SKM-1 treated with dmso at 0.1 percent for 144 hours (cell line): Measurements from ENCODE around the gene SPHK2.
"Not testable (repeated sequence)": the region's sequence is repeated elsewhere in the genome, so short reads cannot be mapped to it uniquely, and the experiment has no call there.

Experiments
- DNase-seq: peaks from one replicate; lab custom pipeline; 2025; ENCODE audit not compliant: unreplicated experiment; lab: John Stamatoyannopoulos, UW

Gene SPHK2, protein sequence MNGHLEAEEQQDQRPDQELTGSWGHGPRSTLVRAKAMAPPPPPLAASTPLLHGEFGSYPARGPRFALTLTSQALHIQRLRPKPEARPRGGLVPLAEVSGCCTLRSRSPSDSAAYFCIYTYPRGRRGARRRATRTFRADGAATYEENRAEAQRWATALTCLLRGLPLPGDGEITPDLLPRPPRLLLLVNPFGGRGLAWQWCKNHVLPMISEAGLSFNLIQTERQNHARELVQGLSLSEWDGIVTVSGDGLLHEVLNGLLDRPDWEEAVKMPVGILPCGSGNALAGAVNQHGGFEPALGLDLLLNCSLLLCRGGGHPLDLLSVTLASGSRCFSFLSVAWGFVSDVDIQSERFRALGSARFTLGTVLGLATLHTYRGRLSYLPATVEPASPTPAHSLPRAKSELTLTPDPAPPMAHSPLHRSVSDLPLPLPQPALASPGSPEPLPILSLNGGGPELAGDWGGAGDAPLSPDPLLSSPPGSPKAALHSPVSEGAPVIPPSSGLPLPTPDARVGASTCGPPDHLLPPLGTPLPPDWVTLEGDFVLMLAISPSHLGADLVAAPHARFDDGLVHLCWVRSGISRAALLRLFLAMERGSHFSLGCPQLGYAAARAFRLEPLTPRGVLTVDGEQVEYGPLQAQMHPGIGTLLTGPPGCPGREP

DNA sequence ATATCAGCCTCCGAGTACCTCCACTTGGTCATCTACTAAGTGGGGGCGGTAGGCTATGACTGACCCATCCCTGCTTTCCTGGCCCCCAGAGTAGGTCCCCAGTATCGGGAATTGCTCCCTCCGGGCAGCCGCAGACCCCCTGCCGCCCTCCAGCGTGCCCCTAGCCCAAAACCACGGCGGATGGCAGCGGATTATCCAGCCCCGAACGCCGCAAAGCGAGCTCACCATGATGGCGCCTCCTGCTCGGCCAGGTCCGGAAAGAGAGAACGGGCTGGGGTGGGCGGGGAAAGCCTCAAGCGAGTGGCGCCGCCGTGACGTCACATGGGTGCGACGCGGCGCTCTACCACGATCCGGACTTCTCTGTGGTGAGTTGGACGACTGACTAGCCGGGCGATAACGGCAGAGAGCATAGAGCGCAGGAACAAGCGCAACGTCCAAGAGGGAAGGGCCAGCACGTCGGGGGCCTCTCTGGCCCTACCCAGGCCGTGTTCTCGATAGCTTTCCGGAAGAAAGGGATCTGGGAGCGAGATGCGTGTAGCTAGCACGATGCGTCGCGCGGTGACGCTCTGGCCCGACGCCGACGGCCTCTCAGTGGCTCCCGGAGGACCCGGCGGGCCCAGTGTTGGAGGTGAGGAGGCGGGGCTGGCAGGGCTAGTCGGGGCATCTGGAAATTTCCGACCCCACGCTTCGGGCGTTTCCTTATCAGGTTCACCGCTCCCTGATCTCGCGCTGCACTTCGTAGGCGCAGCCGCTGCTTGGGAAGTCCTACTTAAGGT, at the start of gene SPHK2, which contains the start of gene RPL18:
SPHK2 (plus strand) TSS at position 591 of the 776 bp plus-strand sequence. CDS start 1,009 bp downstream, outside the sequence.
RPL18 (minus strand) TSS at position 263 of the 776 bp plus-strand sequence; CDS start at position 228, 35 bp downstream.
- DNase-seq, result peak; percentile 91

DNA sequence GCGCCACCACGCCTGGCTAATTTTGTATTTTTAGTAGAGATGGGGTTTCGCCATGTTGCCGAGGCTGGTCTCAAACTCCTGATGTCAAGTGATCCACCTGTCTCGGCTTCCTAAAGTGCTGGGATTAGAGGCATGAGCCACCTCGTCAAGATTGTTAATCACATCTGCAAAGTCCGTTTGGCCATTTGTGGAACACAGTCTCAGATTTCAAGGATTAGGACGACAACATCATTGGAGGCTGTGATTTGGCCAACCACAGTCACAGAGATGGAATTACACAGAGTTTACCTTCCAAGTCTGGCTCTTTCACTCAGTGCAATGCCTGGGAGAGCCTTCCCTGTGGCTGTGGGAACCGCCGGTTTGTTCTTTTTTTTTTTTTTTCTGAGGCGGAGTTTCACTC, 49.5 kb upstream of the SPHK2 start:
- DNase-seq, result no peak

DNA sequence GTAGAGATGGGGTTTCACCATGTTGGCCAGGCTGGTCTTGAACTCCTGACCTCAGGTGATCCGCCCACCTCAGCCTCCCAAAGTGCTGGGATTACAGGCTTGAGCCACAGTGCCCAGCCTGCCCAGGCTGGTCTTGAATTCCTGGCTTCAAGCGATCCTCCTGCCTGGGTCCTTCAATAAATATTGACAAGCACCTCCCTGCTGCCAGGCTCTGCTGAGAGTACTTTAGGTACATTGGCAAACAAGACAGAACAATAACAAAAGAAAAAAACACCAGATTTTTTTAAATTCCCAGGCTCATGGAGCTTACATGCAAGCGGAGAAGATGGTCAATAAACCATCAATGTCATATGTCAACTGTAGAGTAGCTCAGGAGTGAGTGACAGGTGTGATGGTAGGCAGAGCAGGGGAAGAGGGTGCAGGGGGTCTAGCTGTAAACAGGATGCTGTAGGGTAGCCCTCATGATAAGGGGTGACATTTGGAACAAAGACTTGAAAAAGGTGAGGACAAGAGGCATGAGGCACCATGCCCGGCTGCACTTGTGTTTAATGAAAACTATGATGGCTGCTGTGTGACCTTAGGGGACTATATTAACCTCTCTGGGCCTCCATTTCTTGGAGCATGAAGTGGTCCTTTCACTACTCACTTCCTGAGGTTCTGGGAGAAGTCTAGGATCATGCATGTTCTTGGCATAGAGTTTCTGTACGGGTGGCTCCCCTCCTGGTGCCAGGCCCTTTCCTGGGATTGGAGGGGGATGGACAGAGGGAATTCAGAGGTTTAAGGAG, 47.7 kb upstream of the SPHK2 start:
- no peak for DNase-seq

DNA sequence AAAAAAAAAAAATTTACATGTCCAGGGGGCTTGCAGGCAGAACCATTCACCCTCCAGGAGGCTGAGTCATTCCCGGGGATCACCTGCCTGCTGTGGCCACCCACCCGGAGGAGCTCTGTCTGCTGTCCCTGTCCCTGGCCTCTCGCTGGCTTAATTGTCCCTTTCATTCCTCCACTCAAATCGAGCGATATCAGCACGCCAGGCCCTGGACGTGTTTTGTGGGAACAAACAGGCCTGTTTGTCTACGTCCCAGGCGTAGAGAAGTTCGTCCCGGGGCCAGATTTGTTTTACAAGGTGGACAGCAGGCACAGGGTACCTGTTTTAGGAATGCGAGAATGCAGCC, 46.2 kb upstream of the SPHK2 start:
- DNase-seq, result no peak

DNA sequence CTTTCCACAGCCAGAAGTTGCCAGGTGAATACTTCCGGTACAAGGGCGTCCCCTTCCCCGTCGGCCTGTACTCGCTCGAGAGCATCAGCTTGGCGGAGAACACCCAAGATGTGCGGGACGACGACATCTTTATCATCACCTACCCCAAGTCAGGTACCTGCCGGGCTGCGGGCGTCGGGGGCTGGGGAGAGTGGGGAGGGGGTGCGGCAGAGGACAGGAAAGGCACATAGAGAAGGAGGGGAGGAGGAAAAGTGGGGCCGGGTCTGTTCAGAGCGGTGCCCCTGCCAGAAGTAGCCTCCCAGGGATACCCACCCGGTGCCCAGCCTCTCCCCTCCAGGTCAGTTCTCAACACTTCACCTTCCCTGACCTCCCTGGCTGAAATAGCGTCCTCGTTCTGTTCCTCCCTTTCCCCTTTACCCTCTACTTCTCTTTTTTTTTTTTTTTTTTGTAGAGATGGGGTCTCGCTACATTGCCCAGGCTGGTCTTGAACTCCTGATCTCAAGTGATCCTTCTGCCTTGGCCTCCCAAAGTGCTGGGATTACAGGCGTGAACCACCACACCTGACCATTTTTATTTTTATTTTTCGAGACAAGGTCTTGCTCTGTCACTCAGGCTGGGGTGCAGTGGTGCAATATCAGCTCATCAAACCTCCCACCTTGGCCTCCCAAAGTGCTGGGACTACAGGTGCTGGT, 43.2 kb upstream of the SPHK2 start:
- no peak for DNase-seq

DNA sequence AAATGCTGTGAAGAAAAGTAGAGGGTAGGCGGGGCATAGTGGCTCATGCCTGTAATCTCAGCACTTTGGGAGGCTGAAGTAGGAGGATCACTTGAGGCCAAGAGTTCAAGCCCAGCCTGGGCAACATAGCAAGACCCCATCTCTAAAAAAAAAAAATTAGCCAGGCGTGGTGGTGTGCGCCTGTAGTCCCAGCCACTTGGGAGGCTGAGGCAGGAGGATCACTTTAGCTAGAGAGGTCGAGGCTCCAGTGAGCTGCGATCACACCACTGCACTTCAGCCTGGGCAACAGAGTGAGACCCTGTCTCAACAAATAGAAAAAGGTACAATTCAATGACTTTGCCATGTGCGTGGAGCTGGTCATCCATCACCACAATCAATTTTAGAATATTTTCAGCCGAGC, 41.4 kb upstream of the SPHK2 start:
- not testable (repeated sequence) for DNase-seq

DNA sequence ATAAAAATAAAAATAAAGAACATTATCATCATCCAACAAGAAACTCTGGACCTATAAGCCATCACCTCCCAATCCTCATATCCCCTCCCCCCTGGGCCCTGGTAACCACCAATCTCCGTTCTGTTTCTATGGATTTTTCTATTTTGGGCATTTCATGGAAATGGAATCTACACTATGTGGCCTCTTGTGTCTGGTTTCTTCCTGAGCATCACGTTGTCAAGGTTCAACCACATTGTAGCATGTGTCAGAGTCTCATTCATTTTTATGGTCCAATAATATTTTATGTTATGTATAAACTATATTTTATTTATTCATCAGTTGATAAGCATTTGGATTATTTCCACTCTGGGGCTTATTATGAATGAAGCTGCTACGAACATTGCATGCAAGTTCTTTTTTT, 40.4 kb upstream of the SPHK2 start:
- no peak for DNase-seq

DNA sequence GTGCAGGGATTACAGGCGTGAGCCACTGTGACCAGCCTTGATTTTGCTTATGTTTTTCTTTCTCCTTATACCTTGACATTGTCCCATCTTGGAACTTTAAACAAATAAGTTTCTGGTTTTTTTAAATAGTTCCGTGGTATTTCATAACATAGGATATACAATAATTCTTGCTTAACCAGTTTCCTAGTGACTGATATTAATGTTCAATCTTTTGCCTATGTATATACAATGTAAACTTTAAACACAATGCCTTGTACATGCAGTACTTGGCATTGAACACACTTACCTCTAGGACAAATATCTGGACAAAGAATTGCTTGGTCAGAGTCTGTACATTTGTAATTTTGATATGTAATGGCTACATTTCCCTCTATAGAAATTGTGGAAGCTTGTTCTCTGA, 37.1 kb upstream of the SPHK2 start:
- no peak for DNase-seq

DNA sequence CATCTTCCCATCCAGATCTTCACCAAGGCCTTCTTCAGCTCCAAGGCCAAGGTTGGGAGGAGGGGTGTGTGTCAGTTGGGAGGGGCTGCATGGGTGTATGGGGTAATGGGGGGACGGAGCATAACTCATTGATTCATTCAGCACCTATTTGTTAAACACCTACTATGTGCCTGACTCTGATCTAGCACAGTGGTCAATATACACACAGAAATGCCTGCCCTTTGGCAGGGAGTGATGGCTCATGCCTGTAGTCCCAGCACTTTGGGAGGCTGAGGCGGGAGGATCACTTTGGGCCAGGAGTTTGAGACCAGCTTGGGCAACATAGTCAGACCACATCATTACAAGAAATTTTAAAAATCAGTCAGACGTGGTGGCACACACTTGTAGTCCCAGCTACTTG, 31.9 kb upstream of the SPHK2 start:
- DNase-seq, result no peak

DNA sequence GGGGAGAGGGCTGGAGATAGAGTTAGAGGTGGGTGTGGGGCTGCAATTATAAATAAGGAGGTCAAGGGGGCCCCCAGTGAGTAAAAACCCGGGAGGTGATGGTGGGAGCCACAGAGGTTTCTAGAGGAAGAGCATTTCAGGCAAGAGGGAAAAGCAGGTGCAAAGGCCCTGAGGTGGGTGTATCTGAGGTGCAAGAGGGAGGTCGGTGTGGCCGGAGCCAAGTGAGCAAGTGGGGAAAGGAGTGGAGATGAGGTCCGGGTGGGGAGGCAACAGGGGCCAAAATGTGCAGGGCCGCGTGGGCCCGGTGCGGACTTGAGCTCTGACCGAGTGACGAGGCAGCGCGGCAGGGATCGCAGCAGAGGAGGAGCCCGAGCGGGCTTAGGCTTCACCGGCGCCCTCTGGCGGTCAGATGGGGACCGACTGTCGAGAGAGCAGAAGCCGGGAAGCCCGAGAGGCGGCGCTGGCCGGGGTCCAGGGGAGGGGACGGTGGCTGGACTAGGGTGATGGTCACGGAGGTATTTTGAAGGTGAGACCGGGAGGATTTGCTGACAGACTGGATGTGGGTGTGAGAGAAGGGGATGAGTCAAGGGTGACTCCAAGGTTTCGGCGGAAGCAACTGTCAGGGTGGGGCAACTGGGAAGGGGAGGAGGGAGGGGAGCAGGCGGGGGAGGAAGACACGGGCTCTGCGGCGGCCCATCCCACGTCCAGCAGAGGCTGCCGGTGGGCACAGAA, 30.5 kb upstream of the SPHK2 start:
- DNase-seq, result peak; percentile 31

DNA sequence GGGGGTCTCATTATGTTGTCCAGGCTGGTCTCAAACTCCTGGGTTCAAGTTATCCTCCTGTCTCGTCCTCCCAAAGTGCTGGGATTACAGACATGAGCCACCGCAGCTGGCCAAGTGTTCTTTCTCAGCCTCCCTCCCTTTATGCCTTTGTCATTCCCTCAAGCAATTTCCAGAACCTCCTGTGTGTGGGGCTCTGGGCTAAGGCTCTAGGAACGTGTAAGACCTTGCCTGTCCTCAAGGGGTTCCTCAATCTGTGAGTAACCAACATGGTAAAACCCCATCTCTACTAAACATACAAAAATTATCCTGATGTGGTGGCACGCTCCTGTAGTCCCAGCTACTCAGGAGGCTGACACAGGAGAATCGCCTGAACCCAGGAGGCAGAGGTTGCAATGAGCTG, 28.3 kb upstream of the SPHK2 start:
- no peak for DNase-seq

DNA sequence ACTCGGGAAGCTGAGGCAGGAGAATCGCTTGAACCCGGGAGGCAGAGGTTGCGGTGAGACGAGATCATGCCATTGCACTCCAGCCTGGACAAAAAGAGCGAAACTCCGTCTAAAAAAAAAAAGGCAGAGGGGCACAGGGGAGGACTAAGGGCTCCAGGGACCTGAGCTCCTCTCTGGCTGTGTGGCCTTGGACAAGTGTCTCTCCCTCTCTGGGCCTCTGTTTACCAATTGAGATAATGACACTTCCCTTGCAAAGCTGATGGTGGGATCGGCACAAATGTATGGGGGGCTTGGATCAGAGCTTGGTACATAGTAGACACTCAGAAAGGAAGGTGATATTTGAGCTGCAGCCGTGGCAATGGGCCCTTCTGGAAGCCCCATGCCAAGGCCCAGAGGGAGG, 24.1 kb upstream of the SPHK2 start:
- DNase-seq, result no peak

DNA sequence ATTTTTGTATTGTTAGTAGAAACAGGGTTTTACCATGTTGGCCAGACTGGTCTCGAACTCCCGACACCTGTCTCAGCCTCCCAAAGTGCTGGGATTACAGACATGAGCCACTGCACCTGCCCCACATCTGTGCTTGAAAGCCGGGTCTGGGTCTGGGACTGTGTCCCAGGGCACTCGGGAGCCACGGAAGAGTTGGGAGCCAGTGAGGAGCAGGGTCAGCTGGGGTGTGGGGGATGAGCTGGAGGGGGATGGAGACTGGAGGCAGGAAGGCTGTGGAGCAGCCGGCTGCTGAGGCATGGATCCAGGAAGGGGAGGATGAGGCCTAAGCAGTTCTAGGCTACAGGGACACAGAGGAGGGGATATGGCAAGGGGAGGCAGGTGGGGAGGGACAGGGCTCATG, 23.5 kb upstream of the SPHK2 start:
- DNase-seq, result no peak

DNA sequence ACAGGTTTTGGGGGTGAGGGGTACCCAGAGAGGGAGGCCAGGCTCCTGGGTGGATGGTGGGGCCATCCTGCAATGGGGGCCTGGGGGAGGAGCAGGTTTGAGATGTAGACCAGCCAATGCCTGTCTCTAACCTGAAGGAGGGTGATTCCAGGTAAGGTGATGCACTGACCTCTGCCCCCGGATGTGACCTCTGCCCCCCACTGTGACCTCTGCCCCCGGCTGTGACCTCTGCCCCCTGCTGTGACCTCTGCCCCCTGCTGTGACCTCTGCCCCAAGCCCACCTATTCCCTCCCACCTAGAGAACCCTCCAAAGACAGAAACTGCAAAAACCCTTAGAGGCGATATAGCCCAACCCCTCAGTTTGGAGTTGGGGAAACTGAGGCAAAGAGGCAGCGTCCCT, 23.1 kb upstream of the SPHK2 start:
- DNase-seq, result no peak

DNA sequence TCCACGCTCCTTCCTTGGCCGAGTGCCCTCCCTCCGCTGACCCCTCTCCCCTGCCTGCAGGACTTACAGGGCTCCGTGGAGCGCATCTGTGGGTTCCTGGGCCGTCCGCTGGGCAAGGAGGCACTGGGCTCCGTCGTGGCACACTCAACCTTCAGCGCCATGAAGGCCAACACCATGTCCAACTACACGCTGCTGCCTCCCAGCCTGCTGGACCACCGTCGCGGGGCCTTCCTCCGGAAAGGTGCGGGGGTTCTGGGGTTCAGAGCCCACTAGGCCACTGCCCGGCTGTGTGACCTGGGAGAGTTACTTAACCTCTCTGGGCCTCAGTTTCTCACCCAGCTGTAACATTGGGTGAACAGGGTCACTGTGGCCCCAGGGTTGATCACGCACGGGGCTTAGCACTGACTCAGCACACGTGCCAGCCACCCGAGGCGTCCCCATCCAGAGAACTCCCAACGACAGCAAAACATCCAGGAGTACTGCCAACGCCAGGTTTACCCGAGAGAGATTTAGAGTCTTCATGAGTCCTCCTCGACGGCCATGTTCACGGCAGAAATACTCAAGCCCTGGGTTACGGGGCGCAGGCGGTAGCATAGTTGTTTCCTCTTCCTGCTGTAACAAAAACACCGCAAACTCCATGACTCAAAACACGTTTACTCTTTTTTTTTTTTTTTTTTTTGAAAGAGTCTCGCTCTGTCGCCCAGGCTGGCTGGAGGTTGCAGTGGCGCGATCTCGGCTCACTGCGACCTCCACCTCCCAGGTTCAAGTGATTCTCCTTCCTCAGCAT, 22.4 kb upstream of the SPHK2 start:
- DNase-seq, result no peak

DNA sequence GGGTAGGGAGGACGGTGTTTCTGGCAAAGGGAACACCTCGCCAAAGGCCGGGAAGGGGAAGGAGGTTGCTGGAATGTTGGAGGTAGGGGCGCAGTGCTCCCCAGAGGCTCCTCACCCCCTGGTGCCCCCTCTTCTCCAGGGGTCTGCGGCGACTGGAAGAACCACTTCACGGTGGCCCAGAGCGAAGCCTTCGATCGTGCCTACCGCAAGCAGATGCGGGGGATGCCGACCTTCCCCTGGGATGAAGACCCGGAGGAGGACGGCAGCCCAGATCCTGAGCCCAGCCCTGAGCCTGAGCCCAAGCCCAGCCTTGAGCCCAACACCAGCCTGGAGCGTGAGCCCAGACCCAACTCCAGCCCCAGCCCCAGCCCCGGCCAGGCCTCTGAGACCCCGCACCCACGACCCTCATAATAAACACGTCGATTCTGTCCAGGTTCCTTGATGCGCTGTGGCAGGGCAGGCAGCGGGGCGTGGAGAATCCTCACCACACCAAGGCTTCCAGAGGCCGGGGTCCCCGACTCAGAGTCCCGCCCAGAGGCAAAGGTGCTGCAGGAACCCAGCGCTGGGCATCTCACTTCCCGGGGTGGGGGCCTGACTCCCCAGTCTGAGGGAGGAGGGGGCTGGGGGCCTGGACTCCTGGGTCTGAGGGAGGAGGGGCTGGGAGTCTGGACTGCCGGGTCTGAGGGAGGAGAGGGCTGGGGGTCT, 20.2 kb upstream of the SPHK2 start:
- DNase-seq, result no peak

DNA sequence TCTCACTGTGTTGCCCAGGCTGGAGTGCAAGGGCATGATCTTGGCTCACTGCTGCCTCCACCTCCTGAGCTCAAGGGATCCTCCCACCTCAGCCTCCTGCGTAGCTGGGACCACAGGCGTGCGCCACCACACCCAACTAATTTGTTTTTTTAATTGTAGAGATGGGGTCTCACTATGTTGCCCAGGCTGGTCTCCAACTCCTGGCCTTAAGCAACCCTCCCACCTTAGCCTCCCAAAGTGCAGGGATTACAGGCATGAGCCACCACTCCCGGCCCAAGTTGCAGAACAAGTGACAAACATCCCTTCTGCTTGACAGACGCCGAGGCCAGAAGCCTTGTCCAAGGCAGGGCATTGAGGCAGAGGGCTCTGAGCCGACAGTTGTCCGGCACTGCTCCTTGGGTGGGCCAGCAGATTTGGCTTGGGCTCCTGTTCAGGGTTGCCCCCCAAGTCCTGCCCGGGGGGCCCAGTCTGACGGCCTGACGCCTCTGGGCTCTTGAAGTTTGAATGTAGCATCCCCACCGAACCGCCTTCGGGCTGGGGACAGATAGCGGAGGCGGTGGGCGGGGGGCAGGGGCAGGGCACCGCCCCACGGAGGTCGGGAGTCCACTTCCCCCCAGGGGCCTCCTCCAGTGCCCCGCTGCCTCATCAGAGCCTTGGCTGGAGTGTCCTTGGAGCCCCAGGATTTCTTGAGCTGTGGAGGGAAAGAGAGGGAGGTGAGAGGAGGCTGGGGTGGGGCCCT, 18.5 kb upstream of the SPHK2 start:
- DNase-seq, result no peak

DNA sequence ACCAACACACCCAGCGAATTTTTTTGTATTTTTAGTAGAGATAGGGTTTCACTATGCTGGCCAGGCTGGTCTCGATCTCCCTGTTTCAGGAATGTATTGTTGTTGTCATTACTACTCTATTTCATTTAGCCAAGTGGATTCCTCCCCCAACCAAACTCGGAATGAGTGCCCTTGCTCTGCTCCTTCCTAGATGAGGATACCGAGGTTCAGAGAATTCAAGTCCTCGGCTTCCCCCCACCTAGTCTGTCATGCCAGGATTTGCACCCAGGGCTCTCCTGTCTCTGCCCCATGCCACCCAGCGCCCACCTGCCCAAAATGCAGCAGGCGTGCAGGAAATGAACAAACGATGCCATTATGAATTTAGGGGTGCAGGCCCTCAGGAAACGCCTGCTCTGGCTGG, 16.3 kb upstream of the SPHK2 start:
- no peak for DNase-seq
